Karpas-422 (cell line): ENCODE data around the gene KIF25. TPM values are rescaled to one million over a fixed set of nuclear protein-coding genes. Genes with fewer than 3 reads are reported as not detected.

Experiments used
- DNase-seq: peaks from one replicate; pipeline ENCODE4 v3.0.0-alpha.2; 2015
- H2AFZ ChIP-seq: fragments of 200-600 bp; sonication (generic); 2 replicates; pipeline ENCODE4 v1.6.1; 2014; ENCODE audit warnings: antibody characterized with exemption, low read length, mixed read lengths
- H3K27ac ChIP-seq: fragments of 200-600 bp; sonication (generic); 2 replicates; pipeline ENCODE4 v1.5.1; 2014; ENCODE audit warnings: mild to moderate bottlenecking, low read length, moderate library complexity
- H3K27me3 ChIP-seq: fragments of 200-600 bp; sonication (generic); 2 replicates; pipeline ENCODE4 v1.6.1; 2014; ENCODE audit warnings: low read length, mixed read lengths
- H3K36me3 ChIP-seq: fragments of 200-600 bp; sonication (generic); 2 replicates; pipeline ENCODE4 v1.6.1; 2014; ENCODE audit warnings: low read length, mixed read lengths; ENCODE audit not compliant: insufficient read depth
- H3K4me1 ChIP-seq: fragments of 200-600 bp; sonication (generic); 2 replicates; pipeline ENCODE4 v1.6.1; 2014; ENCODE audit warnings: mild to moderate bottlenecking, low read length, mixed read lengths
- H3K4me2 ChIP-seq: fragments of 200-600 bp; sonication (generic); 2 replicates; pipeline ENCODE4 v1.6.1; 2014; ENCODE audit warnings: low read length, low read depth, mild to moderate bottlenecking; ENCODE audit not compliant: poor library complexity, severe bottlenecking
- H3K4me3 ChIP-seq: fragments of 200-600 bp; sonication (generic); 2 replicates; pipeline ENCODE4 v1.5.1; 2014; ENCODE audit warnings: mild to moderate bottlenecking, antibody characterized with exemption, low read length, mixed read lengths
- H3K79me2 ChIP-seq: fragments of 200-600 bp; sonication (generic); 2 replicates; pipeline ENCODE4 v1.6.1; 2014; ENCODE audit warnings: mild to moderate bottlenecking, low read length, mixed read lengths
- H3K9ac ChIP-seq: fragments of 200-600 bp; sonication (generic); 2 replicates; pipeline ENCODE4 v1.6.0; 2014; ENCODE audit warnings: low read length
- H3K9me2 ChIP-seq: fragments of 200-600 bp; sonication (generic), shearing (Covaris generic); replicated peaks from 2 replicates; pipeline ENCODE4 v1.6.0; 2014; ENCODE audit warnings: mild to moderate bottlenecking, low read length, moderate library complexity; ENCODE audit not compliant: insufficient read depth
- H3K9me3 ChIP-seq: fragments of 300-700, 200-600 bp; sonication (generic); 2 replicates; pipeline ENCODE4 v1.6.1; 2014; ENCODE audit warnings: low read length, mixed read lengths
- H4K20me1 ChIP-seq: fragments of 200-600 bp; sonication (generic); 2 replicates; pipeline ENCODE4 v1.6.1; 2014; ENCODE audit warnings: mild to moderate bottlenecking, antibody characterized with exemption, low read length, low read depth; ENCODE audit not compliant: insufficient read depth
- total RNA-seq: library from RNA; depleted of rRNA; stranded (reverse); fragments of >200 nt; shearing (Covaris generic); gene quantifications from 2 replicates; pipeline ENCODE4 v1.2.3, GENCODE V29; 2014; ENCODE audit warnings: low replicate concordance; rRNA removed

The KIF25 gene
- total RNA-seq, result not detected in 2 replicates

GRCh38 chr6:167997642-167998041 lies at the start of gene KIF25:
Gene KIF25 (plus strand): TSS chr6:167997671. CDS start chr6:168029586, 31,915 bp downstream.
- H3K9me2 ChIP-seq, result no peaks in the 10 kb centered on the region
- H3K4me2 ChIP-seq, result no peak within 1 kb of the TSS
- no peaks in the 10 kb centered on the region for H4K20me1 ChIP-seq
- no peak within 1 kb of the TSS for H3K4me3 ChIP-seq
- no peak within 1 kb of the TSS for H3K9ac ChIP-seq
- no peaks in the 10 kb centered on the region for H3K36me3 ChIP-seq
- DNase-seq, result no peak
- H3K4me1 ChIP-seq, result no peaks in the 10 kb centered on the region
- no peak within 1 kb of the TSS for H3K27ac ChIP-seq
- H3K79me2 ChIP-seq, result no peaks in the 10 kb centered on the region
- no peak within 1 kb of the TSS for H2AFZ ChIP-seq
- no peaks in the 10 kb centered on the region for H3K9me3 ChIP-seq
- no peaks in the 10 kb centered on the region for H3K27me3 ChIP-seq

GRCh38 chr6:167947716-167948115 lies 49.8 kb upstream of the KIF25 start:
- no peak overlapping the region for H2AFZ ChIP-seq

GRCh38 chr6:167948716-167949115 lies 48.8 kb upstream of the KIF25 start:
- Histone ChIP-seq H3K9me2 (no peaks in the 10 kb centered on the region), H3K4me1 (no peaks in the 10 kb centered on the region), H2AFZ (no peak overlapping the region), H3K4me3 (no peak overlapping the region), H3K27ac (no peak overlapping the region), H3K36me3 (no peaks in the 10 kb centered on the region), H4K20me1 (no peaks in the 10 kb centered on the region), H3K27me3 (no peaks in the 10 kb centered on the region), H3K79me2 (no peaks in the 10 kb centered on the region), H3K4me2 (no peak overlapping the region), H3K9ac (no peak overlapping the region), H3K9me3 (no peaks in the 10 kb centered on the region)
- no peak for DNase-seq

More at GRCh38 chr6:167947716-167948115, 49.8 kb upstream of the KIF25 start:
- Histone ChIP-seq H3K4me2 (no peak overlapping the region), H4K20me1 (no peaks in the 10 kb centered on the region), H3K27me3 (no peaks in the 10 kb centered on the region), H3K36me3 (no peaks in the 10 kb centered on the region), H3K9me3 (no peaks in the 10 kb centered on the region), H3K9me2 (no peaks in the 10 kb centered on the region), H3K4me1 (no peaks in the 10 kb centered on the region), H3K27ac (no peak overlapping the region), H3K79me2 (no peaks in the 10 kb centered on the region), H3K9ac (no peak overlapping the region), H3K4me3 (no peak overlapping the region)
- no peak for DNase-seq

- H3K9me3 ChIP-seq, result no peaks in the 10 kb centered on the region
Observed at GRCh38 chr6:167949121-167949684, 48.3 kb upstream of the KIF25 start.

GRCh38 chr6:167951781-167952511 lies 45.5 kb upstream of the KIF25 start:
- no peak for DNase-seq
- Histone ChIP-seq H3K9ac (no peak overlapping the region), H3K36me3 (no peaks in the 10 kb centered on the region), H3K4me1 (no peaks in the 10 kb centered on the region), H3K27me3 (no peaks in the 10 kb centered on the region), H3K79me2 (no peaks in the 10 kb centered on the region), H3K4me2 (no peak overlapping the region), H2AFZ (no peak overlapping the region), H3K4me3 (no peak overlapping the region), H3K27ac (no peak overlapping the region), H3K9me3 (no peaks in the 10 kb centered on the region), H4K20me1 (no peaks in the 10 kb centered on the region), H3K9me2 (no peaks in the 10 kb centered on the region)

More at GRCh38 chr6:167949121-167949684, 48.3 kb upstream of the KIF25 start:
- Histone ChIP-seq H3K36me3 (no peaks in the 10 kb centered on the region), H2AFZ (no peak overlapping the region), H3K4me2 (no peak overlapping the region), H3K4me1 (no peaks in the 10 kb centered on the region), H3K27me3 (no peaks in the 10 kb centered on the region), H3K9ac (no peak overlapping the region), H3K9me2 (no peaks in the 10 kb centered on the region), H3K27ac (no peak overlapping the region), H3K4me3 (no peak overlapping the region), H4K20me1 (no peaks in the 10 kb centered on the region), H3K79me2 (no peaks in the 10 kb centered on the region)
- DNase-seq, result no peak

- H3K27ac ChIP-seq, result no peak overlapping the region
- no peaks in the 10 kb centered on the region for H4K20me1 ChIP-seq
- DNase-seq, result no peak
- H3K4me3 ChIP-seq, result no peak overlapping the region
- no peak overlapping the region for H3K4me2 ChIP-seq
- H3K79me2 ChIP-seq, result no peaks in the 10 kb centered on the region
- H3K27me3 ChIP-seq, result no peaks in the 10 kb centered on the region
- no peaks in the 10 kb centered on the region for H3K36me3 ChIP-seq
- H3K9ac ChIP-seq, result no peak overlapping the region
- H3K4me1 ChIP-seq, result no peaks in the 10 kb centered on the region
- no peaks in the 10 kb centered on the region for H3K9me2 ChIP-seq
- H2AFZ ChIP-seq, result no peak overlapping the region
- H3K9me3 ChIP-seq, result no peaks in the 10 kb centered on the region
Observed at GRCh38 chr6:167952512-167952859, 45.0 kb upstream of the KIF25 start.

GRCh38 chr6:167953551-167953950 lies 43.9 kb upstream of the KIF25 start:
- Histone ChIP-seq H3K27me3 (no peaks in the 10 kb centered on the region), H3K4me1 (no peaks in the 10 kb centered on the region), H3K4me2 (no peak overlapping the region), H3K4me3 (no peak overlapping the region), H3K79me2 (no peaks in the 10 kb centered on the region), H3K9ac (no peak overlapping the region), H3K27ac (no peak overlapping the region), H4K20me1 (no peaks in the 10 kb centered on the region), H3K36me3 (no peaks in the 10 kb centered on the region), H3K9me2 (no peaks in the 10 kb centered on the region), H2AFZ (no peak overlapping the region), H3K9me3 (no peaks in the 10 kb centered on the region)
- DNase-seq, result no peak

GRCh38 chr6:167954151-167954550 lies 43.3 kb upstream of the KIF25 start:
- no peaks in the 10 kb centered on the region for H3K4me1 ChIP-seq
- no peaks in the 10 kb centered on the region for H4K20me1 ChIP-seq
- no peak for DNase-seq
- no peaks in the 10 kb centered on the region for H3K79me2 ChIP-seq
- H3K9me3 ChIP-seq, result no peaks in the 10 kb centered on the region
- H2AFZ ChIP-seq, result no peak overlapping the region
- no peak overlapping the region for H3K4me3 ChIP-seq
- no peaks in the 10 kb centered on the region for H3K36me3 ChIP-seq
- H3K4me2 ChIP-seq, result no peak overlapping the region
- no peaks in the 10 kb centered on the region for H3K9me2 ChIP-seq
- H3K27me3 ChIP-seq, result no peaks in the 10 kb centered on the region
- H3K27ac ChIP-seq, result no peak overlapping the region
- no peak overlapping the region for H3K9ac ChIP-seq
